HepG2 (cell line): ENCODE measurements around the gene PYGO2. TPM values are rescaled to one million over a fixed set of nuclear protein-coding genes. Genes with fewer than 3 reads are reported as not detected.

ENCODE experiments used
- DRAP1 ChIP-seq: IDR thresholded peaks from 2 replicates; pipeline ENCODE4 v1.6.1; 2016; ENCODE audit warnings: missing genetic modification reagents, missing compliant biosample characterization
- HIVEP1 ChIP-seq: sonication (generic); formaldehyde crosslinking; IDR thresholded peaks from 2 replicates; pipeline ENCODE4 v1.4.0; 2020; ENCODE audit warnings: mild to moderate bottlenecking, missing genetic modification reagents
- HOXA5 ChIP-seq: sonication (generic); formaldehyde crosslinking; IDR thresholded peaks from 2 replicates; pipeline ENCODE4 v1.4.0; 2020; ENCODE audit warnings: missing genetic modification reagents
- KLF11 ChIP-seq: IDR thresholded peaks from 2 replicates; pipeline ENCODE4 v1.6.1; 2016; ENCODE audit warnings: missing compliant biosample characterization
- LBX2 ChIP-seq: sonication (generic); formaldehyde crosslinking; IDR thresholded peaks from 2 replicates; pipeline ENCODE4 v1.5.0; 2020; ENCODE audit warnings: missing genetic modification reagents, mild to moderate bottlenecking, borderline replicate concordance
- MAF1 ChIP-seq: sonication (generic); formaldehyde crosslinking; IDR thresholded peaks from 2 replicates; pipeline ENCODE4 v1.5.0; 2020; ENCODE audit warnings: missing genetic modification reagents, borderline replicate concordance
- MED1 ChIP-seq: sonication (generic); formaldehyde crosslinking; IDR thresholded peaks from 2 replicates; pipeline ENCODE4 v1.4.0; 2020; ENCODE audit warnings: missing genetic modification reagents
- ONECUT2 ChIP-seq: sonication (generic); formaldehyde crosslinking; IDR thresholded peaks from 2 replicates; pipeline ENCODE4 v1.4.0; 2020; ENCODE audit warnings: missing genetic modification reagents
- POLR2A ChIP-seq, 2 experiments: IDR thresholded peaks; 2 replicates each; pipeline ENCODE4 v1.6.1; 2011; ENCODE audit warnings: low read depth in 2 of 2, low read length in 2 of 2, mild to moderate bottlenecking in 1 of 2, moderate library complexity in 1 of 2; ENCODE audit not compliant: insufficient read depth in 1 of 2
- RERE ChIP-seq: IDR thresholded peaks from 2 replicates; pipeline ENCODE4 v1.6.1; 2016; ENCODE audit warnings: low read depth, missing genetic modification reagents, missing compliant biosample characterization
- STAG1 ChIP-seq: sonication (generic); formaldehyde crosslinking; IDR thresholded peaks from 2 replicates; pipeline ENCODE4 v1.4.0; 2020; ENCODE audit warnings: missing genetic modification reagents
- TFDP1 ChIP-seq: IDR thresholded peaks from 2 replicates; pipeline ENCODE4 v1.6.1; 2016; ENCODE audit warnings: missing compliant biosample characterization, missing genetic modification reagents, borderline replicate concordance
- TGIF2 ChIP-seq: IDR thresholded peaks from 2 replicates; pipeline ENCODE4 v1.6.1; 2016; ENCODE audit warnings: control low read depth, missing compliant biosample characterization
- USF2 ChIP-seq, 2 experiments: sonication (generic) in 1 of 2; formaldehyde crosslinking in 1 of 2; IDR thresholded peaks; 2 replicates each; pipeline versions ENCODE4 v1.5.1 to v1.6.1; 2011 to 2020; ENCODE audit warnings: borderline replicate concordance in 1 of 2, low read depth in 1 of 2, low read length in 1 of 2, mild to moderate bottlenecking in 1 of 2, missing genetic modification reagents in 1 of 2, moderate library complexity in 1 of 2
- ZNF383 ChIP-seq: sonication (generic); formaldehyde crosslinking; IDR thresholded peaks from 2 replicates; pipeline ENCODE4 v1.4.0; 2020; ENCODE audit warnings: missing genetic modification reagents, mild to moderate bottlenecking, borderline replicate concordance
- ZNF441 ChIP-seq: sonication (generic); formaldehyde crosslinking; IDR thresholded peaks from 2 replicates; pipeline ENCODE4 v1.7.0; 2021; ENCODE audit warnings: missing genetic modification reagents, borderline replicate concordance
- ZNF788 ChIP-seq: sonication (generic); formaldehyde crosslinking; IDR thresholded peaks from 2 replicates; pipeline ENCODE4 v1.5.0; 2020; ENCODE audit warnings: mild to moderate bottlenecking, missing genetic modification reagents, borderline replicate concordance
- ZSCAN31 ChIP-seq: sonication (generic); formaldehyde crosslinking; IDR thresholded peaks from 2 replicates; pipeline ENCODE4 v1.5.0; 2020; ENCODE audit warnings: low read depth, mild to moderate bottlenecking, missing genetic modification reagents
- polyA plus RNA-seq, 8 experiments: library from polyadenylated mRNA; depleted of rRNA in 3 of 8; stranded (reverse) in 7 of 8; unstranded in 1 of 8; fragments of >200 nt; fragmentation: Illumina TruSeq in 4 of 8; extraction: Trizol in 4 of 8; gene quantifications; 2 replicates each; pipeline versions ENCODE4 v1.2.1 to v1.2.3, GENCODE V29; 2011 to 2016; ENCODE audit warnings: low read depth in 4 of 8, missing spikeins in 1 of 8, mixed read lengths in 1 of 8; ENCODE audit not compliant: insufficient read depth in 1 of 8
- total RNA-seq, 5 experiments: library from RNA; depleted of rRNA; stranded (reverse); fragments of >200 nt; fragmentation: Illumina TruSeq; extraction: Trizol; gene quantifications; 2 replicates each; pipeline ENCODE4 v1.2.3, GENCODE V29; 2016; ENCODE audit warnings: low read depth in 1 of 5

The PYGO2 gene
- total and polyA plus RNA-seq, 2 of the 13 experiments (the other 11 are each of a cell fraction or from before 2014, with no cell fraction given): 20.3 to 21.8 TPM

GRCh38 chr1:154999571-155000410 lies 38.2 kb upstream of the PYGO2 start (continued):
- TF ChIP-seq TFDP1 (no peak), STAG1 (CRISPR knock-in tag) (no peak), HIVEP1 (CRISPR knock-in tag) (no peak), DRAP1 (peak; percentile 17; the same call in 1 of the 2 replicates), RERE (no peak), ZNF788 (CRISPR knock-in tag) (no peak), ZNF383 (CRISPR knock-in tag) (no peak), POLR2A (IDR thresholded peaks at IDR 0.05; ENCODE audit: insufficient read depth in 1 of 2, low read depth in 2 of 2, low read length in 2 of 2) (peak; percentile 21 to 34; a peak in 2 of 4 replicates), HOXA5 (CRISPR knock-in tag) (0 out of 2 replicates have a peak, but pooled peaks have one; percentile 10), USF2 (IDR thresholded peaks at IDR 0.05; ENCODE audit: low read depth, low read length) (no peak), USF2 (CRISPR knock-in tag; IDR thresholded peaks at IDR 0.05; ENCODE audit: borderline replicate concordance) (no peak), MED1 (CRISPR knock-in tag) (peak; percentile 20; the same call in 1 of the 2 replicates), ZNF441 (no peak), ONECUT2 (no peak), KLF11 (peak; percentile 55; the same call in 1 of the 2 replicates), TGIF2 (CRISPR knock-in tag) (no peak), ZSCAN31 (no peak), MAF1 (CRISPR knock-in tag) (no peak), LBX2 (CRISPR knock-in tag) (no peak)
